ENCODE results near the gene CEP164.
A peak's percentile ranks its signal among the peaks of the same experiment; 100 is the strongest.

CEP164 gene

GRCh38 chr11:117420598-117420997 lies 92.9 kb downstream of the CEP164 start:
- no peak for DNase-seq (ENCODE audit: low read depth)
- TF ChIP-seq, protein P1, sequence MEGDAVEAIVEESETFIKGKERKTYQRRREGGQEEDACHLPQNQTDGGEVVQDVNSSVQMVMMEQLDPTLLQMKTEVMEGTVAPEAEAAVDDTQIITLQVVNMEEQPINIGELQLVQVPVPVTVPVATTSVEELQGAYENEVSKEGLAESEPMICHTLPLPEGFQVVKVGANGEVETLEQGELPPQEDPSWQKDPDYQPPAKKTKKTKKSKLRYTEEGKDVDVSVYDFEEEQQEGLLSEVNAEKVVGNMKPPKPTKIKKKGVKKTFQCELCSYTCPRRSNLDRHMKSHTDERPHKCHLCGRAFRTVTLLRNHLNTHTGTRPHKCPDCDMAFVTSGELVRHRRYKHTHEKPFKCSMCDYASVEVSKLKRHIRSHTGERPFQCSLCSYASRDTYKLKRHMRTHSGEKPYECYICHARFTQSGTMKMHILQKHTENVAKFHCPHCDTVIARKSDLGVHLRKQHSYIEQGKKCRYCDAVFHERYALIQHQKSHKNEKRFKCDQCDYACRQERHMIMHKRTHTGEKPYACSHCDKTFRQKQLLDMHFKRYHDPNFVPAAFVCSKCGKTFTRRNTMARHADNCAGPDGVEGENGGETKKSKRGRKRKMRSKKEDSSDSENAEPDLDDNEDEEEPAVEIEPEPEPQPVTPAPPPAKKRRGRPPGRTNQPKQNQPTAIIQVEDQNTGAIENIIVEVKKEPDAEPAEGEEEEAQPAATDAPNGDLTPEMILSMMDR (IDR thresholded peaks at IDR 0.05; ENCODE audit: low read depth, low read length) = no peak
- TF ChIP-seq POLR2A (IDR thresholded peaks at IDR 0.05; ENCODE audit: extremely low read depth, insufficient read length) (no peak), MYC (IDR thresholded peaks at IDR 0.05; ENCODE audit: low read depth, low read length) (no peak)
- TF ChIP-seq, protein P2, sequence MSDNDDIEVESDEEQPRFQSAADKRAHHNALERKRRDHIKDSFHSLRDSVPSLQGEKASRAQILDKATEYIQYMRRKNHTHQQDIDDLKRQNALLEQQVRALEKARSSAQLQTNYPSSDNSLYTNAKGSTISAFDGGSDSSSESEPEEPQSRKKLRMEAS (IDR thresholded peaks at IDR 0.05; ENCODE audit: low read depth, low read length) = no peak
- H3K4me3 ChIP-seq (ENCODE audit: low read depth, low read length) = no peak overlapping the region

GRCh38 chr11:117421041-117421440 lies 93.4 kb downstream of the CEP164 start:
- no peak for DNase-seq (ENCODE audit: low read depth)
- no peak overlapping the region for H3K4me3 ChIP-seq (ENCODE audit: low read depth, low read length)
- TF ChIP-seq, protein P2 (IDR thresholded peaks at IDR 0.05; ENCODE audit: low read depth, low read length) = no peak
- TF ChIP-seq, protein P1 (IDR thresholded peaks at IDR 0.05; ENCODE audit: low read depth, low read length) = no peak
- TF ChIP-seq MYC (IDR thresholded peaks at IDR 0.05; ENCODE audit: low read depth, low read length) (no peak), POLR2A (IDR thresholded peaks at IDR 0.05; ENCODE audit: extremely low read depth, insufficient read length) (no peak)

DNA sequence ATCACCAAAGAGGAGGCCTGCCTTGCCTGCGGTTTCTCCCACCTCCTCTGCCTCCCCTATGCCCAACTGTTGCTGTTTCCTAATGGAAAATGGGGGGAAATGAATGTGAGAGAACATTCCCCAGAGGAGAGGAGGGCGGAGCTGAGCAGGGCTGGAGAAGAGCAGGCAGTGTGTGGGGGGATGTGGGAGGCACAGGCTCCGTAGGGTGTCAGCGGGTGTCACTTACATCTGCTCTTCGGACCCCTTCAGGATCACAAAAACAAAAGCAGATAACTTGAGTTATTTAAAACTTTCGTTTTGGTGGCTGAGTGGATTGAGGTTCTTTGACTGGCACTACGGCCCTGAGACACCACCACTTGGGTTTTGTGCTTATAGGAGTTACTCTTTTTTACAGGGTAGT lies 93.8 kb downstream of the CEP164 start:
- DNase-seq (ENCODE audit: low read depth) = no peak
- no peak for TF ChIP-seq MYC (IDR thresholded peaks at IDR 0.05; ENCODE audit: low read depth, low read length)
- TF ChIP-seq, protein P2 (IDR thresholded peaks at IDR 0.05; ENCODE audit: low read depth, low read length) = no peak
- TF ChIP-seq, protein P1 (IDR thresholded peaks at IDR 0.05; ENCODE audit: low read depth, low read length) = no peak
- no peak for TF ChIP-seq POLR2A (IDR thresholded peaks at IDR 0.05; ENCODE audit: extremely low read depth, insufficient read length)
- no peak overlapping the region for H3K4me3 ChIP-seq (ENCODE audit: low read depth, low read length)

GRCh38 chr11:117423046-117423575 lies 95.5 kb downstream of the CEP164 start:
- H3K4me3 ChIP-seq (ENCODE audit: low read depth, low read length) = no peak overlapping the region
- no peak for DNase-seq (ENCODE audit: low read depth)
- no peak for TF ChIP-seq POLR2A (IDR thresholded peaks at IDR 0.05; ENCODE audit: extremely low read depth, insufficient read length)
- TF ChIP-seq, protein P1 (IDR thresholded peaks at IDR 0.05; ENCODE audit: low read depth, low read length) = no peak
- TF ChIP-seq MYC (IDR thresholded peaks at IDR 0.05; ENCODE audit: low read depth, low read length) = no peak
- TF ChIP-seq, protein P2 (IDR thresholded peaks at IDR 0.05; ENCODE audit: low read depth, low read length) = no peak

- peak; percentile 25 for DNase-seq (ENCODE audit: low read depth)
- TF ChIP-seq, protein P2 (IDR thresholded peaks at IDR 0.05; ENCODE audit: low read depth, low read length) = no peak
- TF ChIP-seq, protein P1 (IDR thresholded peaks at IDR 0.05; ENCODE audit: low read depth, low read length) = no peak
- TF ChIP-seq POLR2A (IDR thresholded peaks at IDR 0.05; ENCODE audit: extremely low read depth, insufficient read length) (no peak), MYC (IDR thresholded peaks at IDR 0.05; ENCODE audit: low read depth, low read length) (no peak)
Observed at GRCh38 chr11:117424781-117425180, 97.1 kb downstream of the CEP164 start.

More at GRCh38 chr11:117424781-117425180, 97.1 kb downstream of the CEP164 start:
- no peak overlapping the region for H3K4me3 ChIP-seq (ENCODE audit: low read depth, low read length)
